Fibroblast of lung (primary cell): ENCODE results near the gene HNF4A. TPM values are rescaled to one million over a fixed set of nuclear protein-coding genes. Genes with fewer than 3 reads are reported as not detected.

Experiments used
- DNase-seq, 2 donors: peaks; one replicate each; pipeline versions ENCODE4 v3.0.0 to v3.0.0-alpha.2; 2010; ENCODE audit warnings: low read depth in 2 of 2
- H2AFZ ChIP-seq: 2 replicates; pipeline ENCODE4 v1.5.1; 2012; ENCODE audit warnings: low read length, control low read depth, inconsistent platforms
- H3K27ac ChIP-seq: 2 replicates; pipeline ENCODE4 v1.5.1; 2011; ENCODE audit warnings: low read length, control low read depth; ENCODE audit not compliant: insufficient read depth
- H3K27me3 ChIP-seq: 2 replicates; pipeline ENCODE4 v1.5.1; 2011; ENCODE audit warnings: mild to moderate bottlenecking, low read length; ENCODE audit not compliant: control insufficient read depth, insufficient read depth
- H3K36me3 ChIP-seq: 2 replicates; pipeline ENCODE4 v1.5.1; 2011; ENCODE audit warnings: low read length; ENCODE audit not compliant: control insufficient read depth, insufficient read depth
- H3K4me1 ChIP-seq: 2 replicates; pipeline ENCODE4 v1.5.1; 2011; ENCODE audit warnings: low read length; ENCODE audit not compliant: control insufficient read depth, insufficient read depth; ENCODE audit errors: extremely low read depth
- H3K4me2 ChIP-seq: 2 replicates; pipeline ENCODE4 v1.5.1; 2011; ENCODE audit warnings: low read length, control low read depth; ENCODE audit not compliant: insufficient read depth; ENCODE audit errors: extremely low read depth
- H3K4me3 ChIP-seq, 4 experiments: fragments of 200-600 bp in 1 of 4; sonication (generic) in 1 of 4; replicated peaks in 1 of 4; 2 replicates each; pipeline ENCODE4 v1.5.1; 2011 to 2016; ENCODE audit warnings: low read length in 4 of 4, low read depth in 3 of 4, mild to moderate bottlenecking in 3 of 4, control low read depth in 2 of 4, inconsistent platforms in 1 of 4, mixed read lengths in 1 of 4; ENCODE audit not compliant: insufficient read depth in 1 of 4; ENCODE audit errors: control extremely low read depth in 1 of 4
- H3K79me2 ChIP-seq: 2 replicates; pipeline ENCODE4 v1.5.1; 2012; ENCODE audit warnings: mild to moderate bottlenecking, low read length, inconsistent platforms; ENCODE audit not compliant: control insufficient read depth, insufficient read depth
- H3K9ac ChIP-seq: 2 replicates; pipeline ENCODE4 v1.5.1; 2011; ENCODE audit warnings: mild to moderate bottlenecking, low read length, control low read depth; ENCODE audit not compliant: insufficient read depth
- H3K9me3 ChIP-seq: 2 replicates; pipeline ENCODE4 v1.5.1; 2012; ENCODE audit warnings: low read depth, low read length; ENCODE audit not compliant: control insufficient read depth, insufficient read depth
- H4K20me1 ChIP-seq: 2 replicates; pipeline ENCODE4 v1.5.1; 2011; ENCODE audit warnings: low read length; ENCODE audit not compliant: control insufficient read depth, insufficient read depth; ENCODE audit errors: extremely low read depth
- CTCF ChIP-seq, 2 donors: IDR thresholded peaks in 1 of 2; conservative IDR thresholded peaks in 1 of 2; 1 replicate in 1 of 2; 2 replicates in 1 of 2; pipeline ENCODE4 v1.5.1; 2011 to 2012; ENCODE audit warnings: low read length in 2 of 2, control low read depth in 1 of 2, inconsistent platforms in 1 of 2, low read depth in 1 of 2, mild to moderate bottlenecking in 1 of 2
- EZH2 ChIP-seq: IDR thresholded peaks from 2 replicates; pipeline ENCODE4 v1.5.1; 2012; ENCODE audit warnings: low read length, control low read depth, mild to moderate bottlenecking; ENCODE audit errors: missing control alignments
- polyA plus RNA-seq, 2 donors: library from polyadenylated mRNA; depleted of rRNA in 1 of 2; stranded (reverse) in 1 of 2; unstranded in 1 of 2; fragments of >200 nt; gene quantifications; 2 replicates each; pipeline ENCODE4 v1.2.1, GENCODE V29; 2011 to 2012; ENCODE audit warnings: missing spikeins in 1 of 2
- total RNA-seq: library from RNA; depleted of rRNA; stranded (reverse); fragments of >200 nt; gene quantifications from 2 replicates; pipeline ENCODE4 v1.2.1, GENCODE V29; 2014

HNF4A gene
- total and polyA plus RNA-seq, 2 donors (not counting 1 experiment from before 2014, with no cell fraction given), result not detected

GRCh38 chr20:44411757-44412401 is 56.4 kb downstream of the HNF4A start:
- no peak for DNase-seq
- TF ChIP-seq CTCF (conservative IDR thresholded peaks at IDR 0.05 in 1 of 2, IDR thresholded peaks at IDR 0.05 in 1 of 2; ENCODE audit: low read depth in 1 of 2, low read length in 2 of 2), result no peak
- TF ChIP-seq EZH2, result no peak
- H3K9ac ChIP-seq, result no peak overlapping the region
- no peaks in the 10 kb centered on the region for H3K4me1 ChIP-seq
- no peak overlapping the region for H2AFZ ChIP-seq
- no peaks in the 10 kb centered on the region for H4K20me1 ChIP-seq
- no peaks in the 10 kb centered on the region for H3K36me3 ChIP-seq
- H3K4me3 ChIP-seq, result no peak overlapping the region
- H3K27me3 ChIP-seq, result peaks cover 10% of the 10 kb centered on the region
- no peak overlapping the region for H3K27ac ChIP-seq
- no peak overlapping the region for H3K4me2 ChIP-seq
- H3K9me3 ChIP-seq, result no peaks in the 10 kb centered on the region
- H3K79me2 ChIP-seq, result no peaks in the 10 kb centered on the region

GRCh38 chr20:44412402-44413144 is 57.1 kb downstream of the HNF4A start:
- H3K36me3 ChIP-seq, result no peaks in the 10 kb centered on the region
- H3K27me3 ChIP-seq, result peaks cover 10% of the 10 kb centered on the region

More at GRCh38 chr20:44412402-44413144, 57.1 kb downstream of the HNF4A start:
- H3K4me3 ChIP-seq, result no peak overlapping the region
- no peaks in the 10 kb centered on the region for H3K4me1 ChIP-seq
- TF ChIP-seq CTCF (conservative IDR thresholded peaks at IDR 0.05 in 1 of 2, IDR thresholded peaks at IDR 0.05 in 1 of 2; ENCODE audit: low read depth in 1 of 2, low read length in 2 of 2) (no peak), EZH2 (no peak)
- no peak overlapping the region for H2AFZ ChIP-seq
- no peaks in the 10 kb centered on the region for H3K9me3 ChIP-seq
- no peak overlapping the region for H3K9ac ChIP-seq
- no peak overlapping the region for H3K27ac ChIP-seq
- no peak overlapping the region for H3K4me2 ChIP-seq
- no peak for DNase-seq
- no peaks in the 10 kb centered on the region for H3K79me2 ChIP-seq
- H4K20me1 ChIP-seq, result no peaks in the 10 kb centered on the region
